H1 (cell line): ENCODE data around the gene ABCA1.

ENCODE experiments used
- CTCF ChIP-seq, 3 experiments: IDR thresholded peaks; 1 replicate in 2 of 3; 2 replicates in 1 of 3; pipeline versions ENCODE4 v1.5.1 to v1.6.1; 2011; ENCODE audit warnings: low read length in 3 of 3, mild to moderate bottlenecking in 3 of 3, inconsistent platforms in 2 of 3, low read depth in 1 of 3, moderate library complexity in 1 of 3; ENCODE audit not compliant: insufficient read depth in 1 of 3; ENCODE audit errors: control extremely low read depth in 1 of 3
- JUND ChIP-seq: IDR thresholded peaks from 2 replicates; pipeline ENCODE4 v1.6.1; 2011; ENCODE audit warnings: mild to moderate bottlenecking, improper control_type of control experiment, low read length
- POLR2A ChIP-seq, 2 experiments: IDR thresholded peaks; 1 replicate in 1 of 2; 2 replicates in 1 of 2; pipeline ENCODE4 v1.6.1; 2011; ENCODE audit warnings: low read depth in 2 of 2, low read length in 2 of 2, mild to moderate bottlenecking in 2 of 2; ENCODE audit errors: control extremely low read depth in 1 of 2
- TF ChIP-seq, protein P1 (sequence below): IDR thresholded peaks from 2 replicates; pipeline ENCODE4 v1.6.1; 2012; ENCODE audit warnings: low read length, inconsistent platforms

GRCh38 chr9:104900871-104901270 is 27.1 kb downstream of the ABCA1 start:
- TF ChIP-seq POLR2A (IDR thresholded peaks at IDR 0.05; ENCODE audit: control extremely low read depth in 1 of 2, low read depth in 2 of 2, low read length in 2 of 2) (no peak), JUND (no peak), CTCF (IDR thresholded peaks at IDR 0.05; ENCODE audit: control extremely low read depth in 1 of 3, insufficient read depth in 1 of 3, low read depth in 1 of 3, low read length in 3 of 3) (no peak)
- TF ChIP-seq, protein P1, sequence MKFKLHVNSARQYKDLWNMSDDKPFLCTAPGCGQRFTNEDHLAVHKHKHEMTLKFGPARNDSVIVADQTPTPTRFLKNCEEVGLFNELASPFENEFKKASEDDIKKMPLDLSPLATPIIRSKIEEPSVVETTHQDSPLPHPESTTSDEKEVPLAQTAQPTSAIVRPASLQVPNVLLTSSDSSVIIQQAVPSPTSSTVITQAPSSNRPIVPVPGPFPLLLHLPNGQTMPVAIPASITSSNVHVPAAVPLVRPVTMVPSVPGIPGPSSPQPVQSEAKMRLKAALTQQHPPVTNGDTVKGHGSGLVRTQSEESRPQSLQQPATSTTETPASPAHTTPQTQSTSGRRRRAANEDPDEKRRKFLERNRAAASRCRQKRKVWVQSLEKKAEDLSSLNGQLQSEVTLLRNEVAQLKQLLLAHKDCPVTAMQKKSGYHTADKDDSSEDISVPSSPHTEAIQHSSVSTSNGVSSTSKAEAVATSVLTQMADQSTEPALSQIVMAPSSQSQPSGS: no peak
